Trophoblast cell (in vitro differentiated cells and primary cell): ENCODE measurements around the gene MAP2K5.

Experiments used
- DNase-seq, 2 donors: peaks; one replicate each; pipeline ENCODE4 v3.0.0-alpha.2; 2016
- H2AFZ ChIP-seq: 2 replicates; pipeline ENCODE4 v1.6.1; 2013; ENCODE audit warnings: low read length, moderate library complexity, mild to moderate bottlenecking; ENCODE audit not compliant: insufficient read depth, poor library complexity
- H2AK5ac ChIP-seq: 2 replicates; pipeline ENCODE4 v1.6.1; 2013; ENCODE audit warnings: mild to moderate bottlenecking, low read length
- H2BK120ac ChIP-seq: 2 replicates; pipeline ENCODE4 v1.6.1; 2013; ENCODE audit warnings: low read length, mild to moderate bottlenecking, moderate library complexity; ENCODE audit not compliant: insufficient read depth, poor library complexity
- H2BK12ac ChIP-seq: 2 replicates; pipeline ENCODE4 v1.6.1; 2013; ENCODE audit warnings: mild to moderate bottlenecking, low read length, moderate library complexity
- H2BK5ac ChIP-seq: 2 replicates; pipeline ENCODE4 v1.6.1; 2013; ENCODE audit warnings: low read length, low read depth, moderate library complexity, mild to moderate bottlenecking; ENCODE audit not compliant: poor library complexity
- H3K14ac ChIP-seq: 2 replicates; pipeline ENCODE4 v1.6.1; 2013; ENCODE audit warnings: mild to moderate bottlenecking, low read length
- H3K18ac ChIP-seq: 2 replicates; pipeline ENCODE4 v1.6.1; 2013; ENCODE audit warnings: mild to moderate bottlenecking, low read length
- H3K23ac ChIP-seq: 2 replicates; pipeline ENCODE4 v1.6.1; 2013; ENCODE audit warnings: low read length
- H3K27ac ChIP-seq: 2 replicates; pipeline ENCODE4 v1.5.1; 2013; ENCODE audit warnings: low read depth, mild to moderate bottlenecking, inconsistent platforms, low read length, moderate library complexity
- H3K27me3 ChIP-seq: 2 replicates; pipeline ENCODE4 v1.6.1; 2013; ENCODE audit warnings: inconsistent platforms, mild to moderate bottlenecking, low read length, moderate library complexity; ENCODE audit not compliant: insufficient read depth
- H3K36me3 ChIP-seq, 2 experiments: 1 replicate in 1 of 2; 2 replicates in 1 of 2; pipeline ENCODE4 v1.6.1; 2013; ENCODE audit warnings: low read length in 2 of 2, mild to moderate bottlenecking in 2 of 2, moderate library complexity in 1 of 2; ENCODE audit not compliant: insufficient read depth in 2 of 2, control insufficient read depth in 1 of 2
- H3K4ac ChIP-seq: 2 replicates; pipeline ENCODE4 v1.6.1; 2013; ENCODE audit warnings: low read depth, mild to moderate bottlenecking, low read length, moderate library complexity
- H3K4me1 ChIP-seq, 2 experiments: 1 replicate in 1 of 2; 2 replicates in 1 of 2; pipeline ENCODE4 v1.6.1; 2013; ENCODE audit warnings: low read length in 2 of 2, mild to moderate bottlenecking in 2 of 2, moderate library complexity in 1 of 2; ENCODE audit not compliant: insufficient read depth in 2 of 2, control insufficient read depth in 1 of 2
- H3K4me2 ChIP-seq: 2 replicates; pipeline ENCODE4 v1.6.1; 2013; ENCODE audit warnings: inconsistent platforms, mild to moderate bottlenecking, low read length, moderate library complexity
- H3K4me3 ChIP-seq: 2 replicates; pipeline ENCODE4 v1.5.1; 2013; ENCODE audit warnings: mild to moderate bottlenecking, low read depth, low read length, inconsistent platforms
- H3K79me1 ChIP-seq: one replicate; pipeline ENCODE4 v1.6.1; 2013; ENCODE audit warnings: low read length
- H3K79me2 ChIP-seq: 2 replicates; pipeline ENCODE4 v1.6.1; 2013; ENCODE audit warnings: low read length, mild to moderate bottlenecking; ENCODE audit not compliant: control insufficient read depth, insufficient read depth, poor library complexity
- H3K9ac ChIP-seq: 2 replicates; pipeline ENCODE4 v1.6.1; 2013; ENCODE audit warnings: mild to moderate bottlenecking, low read length
- H3K9me3 ChIP-seq: 2 replicates; pipeline ENCODE4 v1.6.1; 2013; ENCODE audit warnings: low read depth, mild to moderate bottlenecking, control low read depth, inconsistent platforms, low read length; ENCODE audit not compliant: insufficient read depth
- H4K12ac ChIP-seq: 2 replicates; pipeline ENCODE4 v1.6.1; 2013; ENCODE audit warnings: low read depth, mild to moderate bottlenecking, low read length, moderate library complexity
- H4K8ac ChIP-seq: 2 replicates; pipeline ENCODE4 v1.6.1; 2013; ENCODE audit warnings: low read depth, mild to moderate bottlenecking, low read length, moderate library complexity
- H4K91ac ChIP-seq: one replicate; pipeline ENCODE4 v1.6.1; 2013; ENCODE audit warnings: low read depth, mild to moderate bottlenecking, low read length, moderate library complexity
- WGBS: extraction: QIAGEN DNeasy Blood & Tissue Kit; methylation state at CpG from one replicate; pipeline ENCODE4 v1.1.7; 2013; ENCODE audit warnings: missing lambda C conversion rate; ENCODE audit not compliant: insufficient read length, insufficient coverage; ENCODE audit errors: extremely low coverage; 5-methylcytosine and 5-hydroxymethylcytosine counted together

MAP2K5 gene

GRCh38 chr15:67554580-67554979, 12.1 kb downstream of the MAP2K5 start:
- Histone ChIP-seq H3K79me1 (no peaks in the 10 kb centered on the region), H2BK5ac (no peak overlapping the region), H3K36me3 (no peaks in the 10 kb centered on the region), H3K4me1 (peaks cover 0 to 5% of the 10 kb centered on the region in 2 experiments), H2AFZ (no peak overlapping the region), H3K79me2 (no peaks in the 10 kb centered on the region), H4K91ac (no peak overlapping the region), H3K18ac (no peak overlapping the region), H2BK120ac (no peak overlapping the region), H3K9me3 (no peaks in the 10 kb centered on the region), H3K27me3 (no peaks in the 10 kb centered on the region), H3K4me2 (no peak overlapping the region), H3K14ac (no peak overlapping the region), H3K27ac (no peak overlapping the region), H4K12ac (no peak overlapping the region), H3K9ac (no peak overlapping the region), H3K23ac (no peak overlapping the region), H4K8ac (no peak overlapping the region), H3K4ac (no peak overlapping the region), H2AK5ac (no peak overlapping the region), H3K4me3 (no peak overlapping the region), H2BK12ac (no peak overlapping the region)
- no peak for DNase-seq
- WGBS, result 100% methylated on average over 1 of the region's 4 CpGs

- no peaks in the 10 kb centered on the region for H3K27me3 ChIP-seq
- H3K9ac ChIP-seq, result no peak overlapping the region
- H2BK12ac ChIP-seq, result no peak overlapping the region
- peaks cover 0 to 5% of the 10 kb centered on the region in 2 experiments for H3K4me1 ChIP-seq
- H3K79me2 ChIP-seq, result no peaks in the 10 kb centered on the region
- H3K79me1 ChIP-seq, result no peaks in the 10 kb centered on the region
- H3K4me2 ChIP-seq, result no peak overlapping the region
- no peak overlapping the region for H4K91ac ChIP-seq
- H3K9me3 ChIP-seq, result no peaks in the 10 kb centered on the region
- H3K18ac ChIP-seq, result no peak overlapping the region
- no peak overlapping the region for H3K27ac ChIP-seq
- no peak overlapping the region for H2AFZ ChIP-seq
- H4K8ac ChIP-seq, result no peak overlapping the region
- no peak for DNase-seq
- no peak overlapping the region for H4K12ac ChIP-seq
- no peak overlapping the region for H2BK5ac ChIP-seq
- no peak overlapping the region for H3K4ac ChIP-seq
- WGBS, result no CpG with 5 or more reads among the region's 3 CpGs
- H2BK120ac ChIP-seq, result no peak overlapping the region
- H3K23ac ChIP-seq, result no peak overlapping the region
- H3K14ac ChIP-seq, result no peak overlapping the region
- H2AK5ac ChIP-seq, result no peak overlapping the region
- H3K4me3 ChIP-seq, result no peak overlapping the region
- no peaks in the 10 kb centered on the region for H3K36me3 ChIP-seq
Measured at GRCh38 chr15:67556976-67557570, 14.6 kb downstream of the MAP2K5 start.

- H3K4ac ChIP-seq, result no peak overlapping the region
- H2BK12ac ChIP-seq, result no peak overlapping the region
- no peak overlapping the region for H3K14ac ChIP-seq
- no peak overlapping the region for H4K8ac ChIP-seq
- no peak overlapping the region for H2BK120ac ChIP-seq
- no peak overlapping the region for H3K18ac ChIP-seq
- no peak overlapping the region for H3K23ac ChIP-seq
- peaks cover 0 to 5% of the 10 kb centered on the region in 2 experiments for H3K4me1 ChIP-seq
- no peak overlapping the region for H2AFZ ChIP-seq
- H3K4me2 ChIP-seq, result no peak overlapping the region
- no peaks in the 10 kb centered on the region for H3K36me3 ChIP-seq
- no peak overlapping the region for H2BK5ac ChIP-seq
- H4K12ac ChIP-seq, result no peak overlapping the region
- H4K91ac ChIP-seq, result no peak overlapping the region
- H3K4me3 ChIP-seq, result no peak overlapping the region
- no peaks in the 10 kb centered on the region for H3K79me1 ChIP-seq
- H3K79me2 ChIP-seq, result no peaks in the 10 kb centered on the region
- no peaks in the 10 kb centered on the region for H3K27me3 ChIP-seq
- DNase-seq, result no peak
- H3K9me3 ChIP-seq, result no peaks in the 10 kb centered on the region
- H3K9ac ChIP-seq, result no peak overlapping the region
- H3K27ac ChIP-seq, result no peak overlapping the region
- H2AK5ac ChIP-seq, result no peak overlapping the region
- WGBS, result no CpG with 5 or more reads among the region's 4 CpGs
Measured at GRCh38 chr15:67558502-67558901, 16.0 kb downstream of the MAP2K5 start.

- H2BK5ac ChIP-seq, result no peak overlapping the region
- H3K4me3 ChIP-seq, result no peak overlapping the region
- no peaks in the 10 kb centered on the region for H3K9me3 ChIP-seq
- WGBS, result no CpG with 5 or more reads among the region's 1 CpG
- H3K14ac ChIP-seq, result no peak overlapping the region
- H3K36me3 ChIP-seq, result no peaks in the 10 kb centered on the region
- H3K18ac ChIP-seq, result no peak overlapping the region
- H2BK12ac ChIP-seq, result no peak overlapping the region
- H2BK120ac ChIP-seq, result no peak overlapping the region
- H3K4me1 ChIP-seq, result peaks cover 0 to 5% of the 10 kb centered on the region in 2 experiments
- no peak overlapping the region for H3K27ac ChIP-seq
- no peaks in the 10 kb centered on the region for H3K79me2 ChIP-seq
- H2AK5ac ChIP-seq, result no peak overlapping the region
- H3K27me3 ChIP-seq, result no peaks in the 10 kb centered on the region
- no peak overlapping the region for H4K12ac ChIP-seq
- no peak overlapping the region for H3K23ac ChIP-seq
- no peak overlapping the region for H3K4me2 ChIP-seq
- no peaks in the 10 kb centered on the region for H3K79me1 ChIP-seq
- no peak overlapping the region for H4K8ac ChIP-seq
- H3K4ac ChIP-seq, result no peak overlapping the region
- no peak overlapping the region for H4K91ac ChIP-seq
- H2AFZ ChIP-seq, result no peak overlapping the region
- no peak overlapping the region for H3K9ac ChIP-seq
- DNase-seq, result no peak
Measured at GRCh38 chr15:67559158-67559557, 16.7 kb downstream of the MAP2K5 start.
